Measurements from ENCODE around the gene PLEKHA5. TPM values are rescaled to one million over a fixed set of nuclear protein-coding genes. Genes with fewer than 3 reads are reported as not detected.

Gene PLEKHA5
- polyA plus RNA-seq, 3 donors: 0.35 to 0.79 (median 0.41) TPM

DNA sequence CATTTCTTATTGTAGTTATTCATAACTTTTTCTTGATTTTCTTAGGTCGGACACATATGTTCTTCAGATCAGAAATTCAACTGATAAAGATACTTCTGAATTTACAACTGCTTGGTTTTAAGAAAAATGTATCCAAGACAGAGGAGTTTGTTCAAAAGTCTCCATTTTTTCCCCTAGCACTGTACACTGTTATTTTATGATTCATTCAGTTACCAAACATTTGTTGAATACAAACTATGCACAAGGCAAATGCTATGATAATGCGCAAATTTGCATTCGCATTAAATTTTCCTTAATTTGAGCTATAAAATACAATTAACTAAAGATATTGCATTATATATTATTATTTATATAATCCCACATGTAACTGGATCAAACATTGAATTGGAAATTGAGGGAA, 10.1 kb upstream of the PLEKHA5 start:
- no CpG with 5 or more reads among the region's 3 CpGs for WGBS (ENCODE audit: insufficient coverage)
- Histone ChIP-seq H3K9ac (ENCODE audit: insufficient read depth, low read length, poor library complexity, severe bottlenecking) (no peak overlapping the region), H2AFZ (ENCODE audit: insufficient read depth, low read depth, low read length, poor library complexity, severe bottlenecking) (no peak overlapping the region), H3K27ac (ENCODE audit: low read depth in 1 of 2, low read length in 2 of 2) (no peak overlapping the region), H4K20me1 (ENCODE audit: insufficient read depth, low read length) (no peaks in the 10 kb centered on the region), H3K27me3 (ENCODE audit: control insufficient read depth in 2 of 2, insufficient read depth in 2 of 2, low read length in 2 of 2) (no peaks in the 10 kb centered on the region), H3K79me2 (ENCODE audit: insufficient read depth, low read length) (no peaks in the 10 kb centered on the region), H3K4me3 (replicated peaks in 1 of 3; ENCODE audit: low read depth in 2 of 3, low read length in 3 of 3) (no peak overlapping the region), H3K4me1 (ENCODE audit: control insufficient read depth in 1 of 2, insufficient read depth in 2 of 2, low read length in 2 of 2) (no peaks in the 10 kb centered on the region), H3K36me3 (replicated peaks in 1 of 2; ENCODE audit: control insufficient read depth in 1 of 2, insufficient read depth in 2 of 2, low read length in 2 of 2) (no peaks in the 10 kb centered on the region), H3K4me2 (replicated peaks; ENCODE audit: extremely low read depth, low read length, poor library complexity, severe bottlenecking) (no peak overlapping the region), H3K9me3 (replicated peaks in 1 of 2; ENCODE audit: control insufficient read depth in 1 of 2, insufficient read depth in 1 of 2, low read length in 2 of 2) (no peaks in the 10 kb centered on the region)
- H3K9me3 Mint-ChIP-seq: peaks cover 0 to 3% (median 2%) of the 10 kb centered on the region in 7 donors
- TF ChIP-seq, protein P1, sequence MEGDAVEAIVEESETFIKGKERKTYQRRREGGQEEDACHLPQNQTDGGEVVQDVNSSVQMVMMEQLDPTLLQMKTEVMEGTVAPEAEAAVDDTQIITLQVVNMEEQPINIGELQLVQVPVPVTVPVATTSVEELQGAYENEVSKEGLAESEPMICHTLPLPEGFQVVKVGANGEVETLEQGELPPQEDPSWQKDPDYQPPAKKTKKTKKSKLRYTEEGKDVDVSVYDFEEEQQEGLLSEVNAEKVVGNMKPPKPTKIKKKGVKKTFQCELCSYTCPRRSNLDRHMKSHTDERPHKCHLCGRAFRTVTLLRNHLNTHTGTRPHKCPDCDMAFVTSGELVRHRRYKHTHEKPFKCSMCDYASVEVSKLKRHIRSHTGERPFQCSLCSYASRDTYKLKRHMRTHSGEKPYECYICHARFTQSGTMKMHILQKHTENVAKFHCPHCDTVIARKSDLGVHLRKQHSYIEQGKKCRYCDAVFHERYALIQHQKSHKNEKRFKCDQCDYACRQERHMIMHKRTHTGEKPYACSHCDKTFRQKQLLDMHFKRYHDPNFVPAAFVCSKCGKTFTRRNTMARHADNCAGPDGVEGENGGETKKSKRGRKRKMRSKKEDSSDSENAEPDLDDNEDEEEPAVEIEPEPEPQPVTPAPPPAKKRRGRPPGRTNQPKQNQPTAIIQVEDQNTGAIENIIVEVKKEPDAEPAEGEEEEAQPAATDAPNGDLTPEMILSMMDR (IDR thresholded peaks at IDR 0.05): no peak
- H3K27me3 Mint-ChIP-seq (ENCODE audit: low read depth in 3 of 3): peaks cover 0 to 1% (median 0%) of the 10 kb centered on the region in 3 donors
- no peaks in the 10 kb centered on the region for H3K36me3 Mint-ChIP-seq
- no peak for DNase-seq
- intact Hi-C loops (cut with micrococcal nuclease): no loop called here
- no peaks in the 10 kb centered on the region for H3K4me1 Mint-ChIP-seq
- H3K4me3 Mint-ChIP-seq: no peak overlapping the region
- H3K27ac Mint-ChIP-seq: no peak overlapping the region

DNA sequence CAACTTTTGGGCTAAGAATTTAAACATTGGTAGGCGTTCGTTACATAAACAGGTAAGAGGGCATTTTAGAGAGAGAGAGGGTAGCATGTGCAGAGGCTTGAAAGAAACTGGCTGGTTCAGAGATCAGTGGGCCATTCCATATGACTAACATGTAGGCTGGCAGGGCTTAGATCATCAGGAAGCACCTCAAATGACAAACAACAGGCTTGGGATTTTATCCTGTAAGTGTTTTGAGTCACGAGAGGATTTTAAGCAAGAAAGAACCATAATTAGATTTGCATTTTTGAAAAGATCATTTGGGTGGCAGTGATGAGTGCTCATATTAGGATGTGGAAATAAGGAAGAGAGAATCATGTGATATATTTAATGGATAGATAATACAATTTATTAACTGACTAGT, 8.7 kb upstream of the PLEKHA5 start:
- 60% methylated on average over 3 of the region's 3 CpGs for WGBS (ENCODE audit: insufficient coverage)
- Histone ChIP-seq H3K79me2 (ENCODE audit: insufficient read depth, low read length) (no peaks in the 10 kb centered on the region), H3K27ac (ENCODE audit: low read depth in 1 of 2, low read length in 2 of 2) (no peak overlapping the region), H3K9me3 (replicated peaks in 1 of 2; ENCODE audit: control insufficient read depth in 1 of 2, insufficient read depth in 1 of 2, low read length in 2 of 2) (no peaks in the 10 kb centered on the region), H3K36me3 (replicated peaks in 1 of 2; ENCODE audit: control insufficient read depth in 1 of 2, insufficient read depth in 2 of 2, low read length in 2 of 2) (no peaks in the 10 kb centered on the region), H3K4me3 (replicated peaks in 1 of 3; ENCODE audit: low read depth in 2 of 3, low read length in 3 of 3) (no peak overlapping the region), H3K9ac (ENCODE audit: insufficient read depth, low read length, poor library complexity, severe bottlenecking) (no peak overlapping the region), H3K4me1 (ENCODE audit: control insufficient read depth in 1 of 2, insufficient read depth in 2 of 2, low read length in 2 of 2) (no peaks in the 10 kb centered on the region), H3K27me3 (ENCODE audit: control insufficient read depth in 2 of 2, insufficient read depth in 2 of 2, low read length in 2 of 2) (no peaks in the 10 kb centered on the region), H4K20me1 (ENCODE audit: insufficient read depth, low read length) (no peaks in the 10 kb centered on the region), H2AFZ (ENCODE audit: insufficient read depth, low read depth, low read length, poor library complexity, severe bottlenecking) (no peak overlapping the region), H3K4me2 (replicated peaks; ENCODE audit: extremely low read depth, low read length, poor library complexity, severe bottlenecking) (no peak overlapping the region)
- H3K4me1 Mint-ChIP-seq: no peaks in the 10 kb centered on the region
- H3K36me3 Mint-ChIP-seq: no peaks in the 10 kb centered on the region
- H3K27me3 Mint-ChIP-seq (ENCODE audit: low read depth in 3 of 3): peaks cover 0 to 1% (median 0%) of the 10 kb centered on the region in 3 donors
- H3K27ac Mint-ChIP-seq: no peak overlapping the region
- peaks cover 0 to 6% (median 3%) of the 10 kb centered on the region in 7 donors for H3K9me3 Mint-ChIP-seq
- H3K4me3 Mint-ChIP-seq: no peak overlapping the region
- intact Hi-C loops (cut with micrococcal nuclease): no loop called here
- TF ChIP-seq, protein P1 (IDR thresholded peaks at IDR 0.05): no peak
- no peak for DNase-seq
